ENCODE measurements around the gene SOHLH1.

SOHLH1 gene

GRCh38 chr9:135699440-135699839, at the start of gene SOHLH1:
Gene SOHLH1 (minus strand): TSS chr9:135699481. CDS start chr9:135699467, 14 bp downstream.
- DNase-seq: no peak

- no peak for DNase-seq
Observed at GRCh38 chr9:135748676-135749075, 49.4 kb upstream of the SOHLH1 start.

GRCh38 chr9:135747311-135747710, 48.0 kb upstream of the SOHLH1 start:
- DNase-seq: no peak

GRCh38 chr9:135746565-135746964, 47.3 kb upstream of the SOHLH1 start:
- no peak for DNase-seq

GRCh38 chr9:135745686-135746324, 46.5 kb upstream of the SOHLH1 start:
- DNase-seq: no peak

GRCh38 chr9:135745189-135745588, 45.9 kb upstream of the SOHLH1 start:
- DNase-seq: no peak

- DNase-seq: no peak
Observed at GRCh38 chr9:135744333-135745070, 45.2 kb upstream of the SOHLH1 start.

- DNase-seq: no peak
Observed at GRCh38 chr9:135743546-135744332, 44.5 kb upstream of the SOHLH1 start.

GRCh38 chr9:135743021-135743420, 43.7 kb upstream of the SOHLH1 start:
- no peak for DNase-seq

GRCh38 chr9:135741276-135742219, 42.3 kb upstream of the SOHLH1 start:
- no peak for DNase-seq

- no peak for DNase-seq
Observed at GRCh38 chr9:135739271-135740220, 40.3 kb upstream of the SOHLH1 start.

- DNase-seq: no peak
Observed at GRCh38 chr9:135737840-135738521, 38.7 kb upstream of the SOHLH1 start.

- no peak for DNase-seq
Observed at GRCh38 chr9:135736979-135737839, 37.9 kb upstream of the SOHLH1 start.

GRCh38 chr9:135736272-135736978, 37.1 kb upstream of the SOHLH1 start:
- DNase-seq: no peak

- DNase-seq: no peak
Observed at GRCh38 chr9:135734616-135735144, 35.4 kb upstream of the SOHLH1 start.

GRCh38 chr9:135732569-135733257, 33.4 kb upstream of the SOHLH1 start:
- DNase-seq: no peak

GRCh38 chr9:135731454-135731853, 32.2 kb upstream of the SOHLH1 start:
- DNase-seq: no peak

- no peak for DNase-seq
Observed at GRCh38 chr9:135729480-135729879, 30.2 kb upstream of the SOHLH1 start.

All from NCI-H774 (cell line).